GM13977 (cell line): ENCODE data around the gene CFAP206.
A peak's percentile ranks its signal among the peaks of the same experiment; 100 is the strongest.

ENCODE experiments used
- DNase-seq: peaks from one replicate; pipeline ENCODE4 v3.0.0; 2012; ENCODE audit warnings: low spot score
- in situ Hi-C: fragments of 300-500 bp; cut with MboI; formaldehyde crosslinking; loops from one replicate; pipeline ENCODE4 v1.12.0; 2022; ENCODE audit warnings: low sequenced_read_pairs, low pct_unique_long_range_greater_than_20kb, mixed read lengths, inconsistent platforms; ENCODE audit not compliant: unreplicated experiment
- TF ChIP-seq, protein P1 (sequence below): IDR thresholded peaks from 2 replicates; pipeline ENCODE4 v1.5.1; 2012; ENCODE audit warnings: mild to moderate bottlenecking, control low read depth; ENCODE audit not compliant: insufficient read depth; ENCODE audit errors: extremely low read depth, missing control alignments

The CFAP206 gene

DNA sequence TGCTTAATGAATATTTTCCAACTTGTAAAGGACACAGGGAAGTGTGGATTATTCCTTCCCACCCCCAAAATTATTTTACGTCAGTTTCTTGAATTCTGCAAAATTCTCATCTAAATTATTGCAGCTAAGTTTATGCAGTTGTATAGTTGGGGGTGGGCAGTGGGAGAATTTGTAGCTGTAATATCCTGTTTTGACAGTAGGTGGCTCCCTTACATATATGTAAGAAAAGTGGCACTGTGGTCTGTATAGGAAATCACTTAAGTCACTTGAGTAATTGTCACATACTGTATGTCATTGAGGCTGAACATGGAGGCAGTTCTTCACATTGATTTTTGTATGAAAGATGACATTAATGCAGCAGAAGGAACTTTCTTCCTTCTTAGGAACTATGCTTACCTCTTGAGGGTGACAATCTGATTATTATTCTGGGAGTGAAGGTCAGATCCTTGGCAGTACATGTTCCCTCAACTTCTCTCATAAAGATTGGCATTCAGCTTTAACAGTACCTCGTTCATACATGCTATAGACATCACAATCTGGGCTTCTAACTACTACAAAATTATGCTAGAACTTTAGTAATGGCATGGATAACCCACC lies 14.6 kb upstream of the CFAP206 start:
- peak; percentile 44 for DNase-seq
- TF ChIP-seq, protein P1, sequence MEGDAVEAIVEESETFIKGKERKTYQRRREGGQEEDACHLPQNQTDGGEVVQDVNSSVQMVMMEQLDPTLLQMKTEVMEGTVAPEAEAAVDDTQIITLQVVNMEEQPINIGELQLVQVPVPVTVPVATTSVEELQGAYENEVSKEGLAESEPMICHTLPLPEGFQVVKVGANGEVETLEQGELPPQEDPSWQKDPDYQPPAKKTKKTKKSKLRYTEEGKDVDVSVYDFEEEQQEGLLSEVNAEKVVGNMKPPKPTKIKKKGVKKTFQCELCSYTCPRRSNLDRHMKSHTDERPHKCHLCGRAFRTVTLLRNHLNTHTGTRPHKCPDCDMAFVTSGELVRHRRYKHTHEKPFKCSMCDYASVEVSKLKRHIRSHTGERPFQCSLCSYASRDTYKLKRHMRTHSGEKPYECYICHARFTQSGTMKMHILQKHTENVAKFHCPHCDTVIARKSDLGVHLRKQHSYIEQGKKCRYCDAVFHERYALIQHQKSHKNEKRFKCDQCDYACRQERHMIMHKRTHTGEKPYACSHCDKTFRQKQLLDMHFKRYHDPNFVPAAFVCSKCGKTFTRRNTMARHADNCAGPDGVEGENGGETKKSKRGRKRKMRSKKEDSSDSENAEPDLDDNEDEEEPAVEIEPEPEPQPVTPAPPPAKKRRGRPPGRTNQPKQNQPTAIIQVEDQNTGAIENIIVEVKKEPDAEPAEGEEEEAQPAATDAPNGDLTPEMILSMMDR, result peak; percentile 70
- in situ Hi-C loops, result no loop called here

DNA sequence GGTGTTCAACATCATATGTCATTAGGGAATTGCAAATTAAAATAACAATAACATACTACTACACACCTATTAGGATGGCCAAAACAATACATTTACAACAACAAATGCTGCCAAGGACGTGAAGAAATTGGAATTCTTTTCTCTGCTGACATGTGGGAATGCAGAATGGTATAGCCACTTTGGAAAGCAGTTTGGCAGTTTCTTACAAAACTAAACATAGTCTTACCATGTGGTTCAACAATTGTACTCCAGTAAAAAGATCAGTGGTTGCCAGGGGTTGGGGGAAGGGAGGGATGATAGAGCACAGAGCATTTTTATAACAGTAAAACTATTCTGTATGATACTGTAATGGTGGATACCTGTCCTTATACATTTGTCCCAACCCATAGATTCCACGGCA lies 12.3 kb upstream of the CFAP206 start:
- DNase-seq, result no peak
- in situ Hi-C loops, result no loop called here
- TF ChIP-seq, protein P1, result no peak

DNA sequence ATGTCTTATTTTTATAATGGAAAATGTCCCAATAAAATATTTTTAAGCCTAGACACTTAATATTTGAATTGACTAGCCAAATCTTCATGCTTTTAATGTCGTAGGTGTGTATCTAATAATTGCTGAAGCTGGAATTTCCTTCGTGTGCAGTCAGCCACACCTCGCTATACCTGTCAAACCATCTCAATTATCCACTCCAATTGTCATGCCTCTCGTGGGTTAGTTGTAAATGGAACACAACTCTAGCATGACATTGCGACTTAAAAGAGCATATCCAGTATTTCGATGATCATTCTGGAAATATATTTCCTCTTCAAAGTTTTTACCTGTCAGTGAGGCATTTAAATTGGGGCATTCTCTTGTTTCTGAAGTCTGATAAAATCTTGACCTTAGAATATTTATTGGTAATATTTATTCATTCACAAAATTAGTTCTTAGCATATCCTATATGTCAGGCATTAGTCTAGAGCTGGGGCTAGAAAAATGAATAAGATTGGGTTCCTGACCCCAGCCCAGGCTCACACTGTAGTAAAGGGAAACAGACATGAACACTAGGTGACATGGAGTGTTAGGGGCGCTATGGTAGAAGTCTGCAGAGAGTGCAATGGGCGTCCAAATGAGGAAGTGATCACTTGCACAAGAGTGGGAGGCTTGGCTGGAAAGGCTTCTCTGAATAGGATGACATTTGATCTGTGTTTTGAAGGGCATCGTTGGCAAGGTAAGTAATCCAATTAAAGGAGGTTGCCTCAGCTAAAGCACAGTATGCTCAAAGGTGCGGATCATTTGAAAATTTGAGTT lies 11.0 kb upstream of the CFAP206 start:
- TF ChIP-seq, protein P1, result peak; percentile 26
- in situ Hi-C loops, result no loop called here
- peak; percentile 32 for DNase-seq

DNA sequence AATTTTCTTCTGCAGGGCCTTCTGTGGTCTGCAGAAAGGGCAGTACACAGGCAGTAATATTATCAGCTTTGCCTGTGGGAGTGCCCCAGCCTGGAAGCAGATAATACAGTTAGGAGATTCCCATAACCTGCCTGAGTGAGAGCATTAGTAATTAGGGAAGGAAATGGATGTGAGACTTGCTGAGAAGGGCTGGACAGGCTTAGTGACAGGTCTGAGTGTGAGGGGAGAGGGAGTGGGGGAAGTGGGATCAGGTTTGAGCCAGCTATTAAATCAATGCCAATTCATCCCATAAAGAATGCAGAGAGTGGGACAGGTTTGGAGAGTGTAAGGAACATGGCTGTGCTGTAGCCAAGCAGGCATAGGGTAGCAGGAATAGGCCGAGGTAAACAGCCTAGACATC lies 10.1 kb upstream of the CFAP206 start:
- TF ChIP-seq, protein P1, result no peak
- DNase-seq, result no peak
- in situ Hi-C loops, result no loop called here

DNA sequence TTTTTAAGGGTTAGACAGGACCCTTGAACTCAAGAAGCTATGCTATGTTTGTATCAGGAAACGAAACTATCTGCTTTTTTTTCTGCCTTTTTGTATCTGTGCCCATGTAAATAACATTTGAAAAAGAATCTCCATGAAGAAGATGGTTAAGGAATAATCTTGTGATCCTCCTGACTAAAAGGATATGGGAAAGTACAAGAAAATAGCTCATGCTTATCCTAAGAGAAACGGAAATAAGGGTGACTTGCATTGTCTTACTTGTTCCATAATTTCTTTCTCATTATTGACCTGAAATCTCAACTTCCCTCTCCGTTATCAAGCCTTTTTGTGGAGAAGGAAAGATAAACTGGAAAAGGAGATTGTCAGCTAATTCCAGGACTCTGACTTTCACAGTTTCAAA lies 5.9 kb upstream of the CFAP206 start:
- in situ Hi-C loops, result no loop called here
- no peak for DNase-seq
- TF ChIP-seq, protein P1, result no peak

DNA sequence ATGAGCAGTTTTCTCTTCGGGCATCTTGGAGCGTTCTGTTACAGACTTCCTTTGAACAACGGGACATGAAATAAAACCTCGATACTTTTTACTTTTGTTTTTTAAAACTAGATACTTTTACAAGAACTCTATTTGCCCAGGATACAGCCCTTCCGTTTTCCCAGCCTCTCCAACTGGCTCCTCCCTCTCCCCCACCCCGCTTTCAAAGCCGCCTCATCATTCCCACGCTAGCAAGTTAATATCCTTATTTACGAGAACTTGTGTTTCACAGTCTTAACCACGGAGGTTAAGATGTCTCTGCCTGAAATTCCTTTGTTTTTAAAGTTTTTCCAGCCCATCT lies 241 bp upstream of the CFAP206 start:
- TF ChIP-seq, protein P1, result no peak
- peak; percentile 19 for DNase-seq
- in situ Hi-C loops, result no loop called here

DNA sequence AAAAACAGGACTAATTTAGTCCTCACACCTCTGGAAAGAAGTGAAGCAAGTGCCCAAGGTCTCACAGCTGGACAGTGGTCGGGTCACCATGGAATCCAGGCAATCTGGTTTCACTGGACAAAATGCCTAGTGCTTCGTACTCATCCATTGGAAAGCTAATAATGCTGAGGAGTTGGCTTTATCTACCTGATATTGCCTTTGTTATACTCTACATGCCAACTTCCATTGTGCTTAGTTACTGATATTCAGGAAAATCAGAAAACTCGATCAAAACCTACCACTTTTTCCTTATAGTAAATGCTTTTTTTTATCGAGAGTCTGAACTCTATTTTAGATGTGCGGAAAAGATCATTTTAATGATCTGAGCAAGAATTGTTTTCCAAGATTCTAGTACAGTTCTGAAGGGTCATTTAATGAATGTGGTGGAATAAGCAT lies 966 bp downstream of the CFAP206 start:
- in situ Hi-C loops, result no loop called here
- DNase-seq, result no peak

More for the DNA sequence above, 966 bp downstream of the CFAP206 start:
- TF ChIP-seq, protein P1, result no peak
